HG03565 (cell line): ENCODE measurements around the gene LCN2.
"Not testable (repeated sequence)": the region's sequence is repeated elsewhere in the genome, so short reads cannot be mapped to it uniquely, and the experiment has no call there.

Source experiments
- ATAC-seq: cut with Tn5 transposase; IDR thresholded peaks from one replicate; pipeline ENCODE4 v1.9.1; 2021; ENCODE audit warnings: mild to moderate bottlenecking, moderate library complexity; ENCODE audit not compliant: unreplicated experiment

LCN2 gene

DNA sequence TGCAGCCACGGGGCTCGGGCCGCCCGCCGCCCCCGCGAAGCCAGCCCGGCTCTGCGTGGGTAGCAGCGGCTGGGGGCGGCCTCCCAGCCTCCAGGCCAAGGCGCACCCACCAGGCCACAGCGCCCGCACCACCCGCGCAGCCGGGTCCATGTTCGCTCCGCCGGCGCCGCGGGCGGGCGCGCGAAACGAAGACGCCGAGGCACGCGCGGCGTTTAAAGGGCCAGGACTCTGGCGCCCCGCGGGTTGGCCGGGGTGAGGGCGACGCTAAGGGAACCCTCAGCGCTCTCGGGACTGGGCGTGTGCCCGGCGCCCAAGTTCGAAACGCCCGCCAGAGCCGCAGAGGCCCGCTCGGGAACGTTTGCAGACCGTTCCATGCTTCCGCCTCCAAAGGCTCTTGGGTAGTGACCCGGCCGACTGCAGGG lies 21.7 kb upstream of the LCN2 start, which contains the start of gene PTGES2:
TSS of gene PTGES2 (minus strand) at position 162 of the 422 bp plus-strand sequence. CDS start at position 150, 12 bp downstream.
- peak; percentile 50 for ATAC-seq

DNA sequence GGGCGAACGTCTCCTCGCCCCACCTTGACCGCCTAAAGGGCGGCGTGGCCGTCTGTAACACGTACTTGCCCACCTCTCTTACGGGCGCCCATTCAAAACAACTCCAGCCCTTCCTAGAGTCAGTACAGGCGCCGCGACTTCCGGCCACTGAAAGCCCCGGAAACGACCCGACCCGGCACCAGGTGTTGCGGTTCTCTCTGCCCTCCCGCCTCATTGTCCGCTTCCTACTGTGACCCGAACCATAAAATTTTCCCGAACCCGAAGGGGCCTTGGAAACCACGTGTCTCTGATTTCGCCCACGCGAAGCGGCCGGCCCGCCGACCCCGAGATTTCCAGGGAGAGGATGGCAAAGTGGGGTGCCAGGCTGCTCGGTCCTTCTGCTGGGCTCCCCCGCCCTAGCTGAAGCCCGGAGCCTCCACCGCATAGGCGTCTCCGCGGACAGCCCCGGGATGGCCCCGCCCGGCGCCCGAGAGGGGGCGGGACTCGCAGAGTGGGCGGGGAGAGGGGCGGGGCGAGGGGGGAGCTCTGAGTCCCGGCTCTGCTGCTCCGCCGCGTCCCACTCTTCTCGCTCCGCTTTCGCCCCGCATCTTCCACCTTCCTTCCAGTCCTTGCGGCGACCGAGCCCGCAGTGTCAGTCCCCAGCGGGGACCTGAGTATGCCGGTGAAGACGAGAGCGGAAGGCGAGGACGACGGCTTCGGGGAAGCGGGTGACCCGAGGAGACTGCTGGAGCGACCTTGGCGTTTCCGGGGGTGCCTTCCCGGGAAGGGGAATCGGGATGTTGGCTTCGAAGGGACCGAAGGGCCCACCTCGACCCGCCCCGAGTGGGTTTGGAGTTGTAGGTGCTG lies 21.0 kb upstream of the LCN2 start:
- ATAC-seq: peak; percentile 41

DNA sequence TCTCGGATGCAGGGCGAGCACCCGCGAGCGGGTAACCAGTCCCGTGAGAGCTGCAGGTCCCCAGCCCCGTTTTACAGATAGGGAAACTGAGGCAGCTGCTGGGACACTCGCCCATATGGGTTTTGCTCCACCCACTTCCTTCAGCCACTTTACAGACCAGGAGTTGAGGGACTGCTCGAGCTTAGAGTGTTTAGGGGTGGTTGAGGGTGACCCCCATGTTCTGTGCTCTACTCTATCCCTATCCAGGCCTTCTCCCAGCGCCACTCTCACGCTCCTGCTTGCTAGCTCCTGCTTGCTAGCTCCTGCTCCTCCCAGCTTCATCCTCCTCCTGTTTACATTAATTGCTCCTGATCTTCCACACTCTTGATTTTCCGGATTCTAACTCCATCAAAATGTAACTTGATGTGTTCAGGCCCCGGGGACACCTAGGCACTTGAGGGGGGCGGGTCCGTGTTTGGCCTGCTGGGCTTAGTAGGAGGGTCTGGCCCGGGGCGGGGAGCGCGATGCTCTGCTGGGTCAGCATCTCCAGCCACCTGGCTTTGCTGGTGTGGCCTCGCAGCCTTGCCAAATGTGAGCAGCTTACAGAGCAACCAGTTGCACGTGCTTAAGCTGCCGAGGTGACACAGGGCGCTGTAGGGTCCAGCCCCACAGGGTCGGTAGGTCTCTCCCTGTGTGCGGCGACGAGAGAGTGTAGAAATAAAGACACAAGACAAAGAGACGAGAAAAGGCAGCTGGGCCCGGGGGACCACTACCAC lies 20.2 kb upstream of the LCN2 start:
- ATAC-seq: no peak

- ATAC-seq: not testable (repeated sequence)
Observed at GRCh38 chr9:128129976-128130590, 19.2 kb upstream of the LCN2 start.

DNA sequence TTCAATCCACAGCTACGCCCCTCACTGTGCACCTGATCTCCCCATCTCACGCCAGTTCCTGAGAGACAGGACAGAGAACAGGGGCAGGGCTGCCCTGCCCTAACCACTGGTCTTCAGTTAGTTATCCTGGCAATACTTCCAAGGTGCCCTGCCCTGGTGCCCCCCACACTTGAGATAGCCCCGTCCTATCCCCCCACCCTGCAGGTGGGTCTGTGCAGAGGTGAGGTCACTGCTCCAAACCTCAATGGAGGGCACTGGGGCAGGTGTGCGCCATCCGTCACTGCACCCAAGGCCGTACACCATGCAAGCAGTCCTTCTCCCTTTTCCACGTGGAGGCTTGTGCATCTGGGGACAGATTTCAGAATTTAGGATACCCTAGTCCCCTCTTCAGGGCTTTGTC lies 18.6 kb upstream of the LCN2 start:
- not testable (repeated sequence) for ATAC-seq

GRCh38 chr9:128131346-128131745 lies 17.9 kb upstream of the LCN2 start:
- ATAC-seq: not testable (repeated sequence)

GRCh38 chr9:128132139-128132538 lies 17.1 kb upstream of the LCN2 start:
- ATAC-seq: not testable (repeated sequence)

DNA sequence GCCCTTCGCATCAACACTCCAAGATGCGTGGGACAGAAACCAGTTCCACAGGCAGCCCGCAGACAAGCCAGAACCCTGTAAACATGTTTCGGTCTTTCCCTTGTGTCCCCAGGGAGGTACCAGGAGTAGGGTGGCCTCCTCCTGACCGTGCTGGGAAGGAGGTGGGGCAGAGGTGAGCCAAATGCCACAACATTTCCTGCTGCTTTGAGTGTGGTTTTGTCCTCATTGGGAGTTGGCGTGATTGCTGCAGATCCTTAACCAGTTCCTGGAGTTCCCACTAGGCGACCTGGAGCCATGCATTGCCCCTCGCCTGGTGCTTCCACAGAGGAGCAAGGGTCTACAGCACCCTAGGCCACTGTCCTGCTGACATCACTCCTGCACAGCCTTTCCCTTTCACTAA lies 13.7 kb upstream of the LCN2 start:
- ATAC-seq: not testable (repeated sequence)

- ATAC-seq: no peak
Observed at GRCh38 chr9:128136816-128137793, 12.1 kb upstream of the LCN2 start.

DNA sequence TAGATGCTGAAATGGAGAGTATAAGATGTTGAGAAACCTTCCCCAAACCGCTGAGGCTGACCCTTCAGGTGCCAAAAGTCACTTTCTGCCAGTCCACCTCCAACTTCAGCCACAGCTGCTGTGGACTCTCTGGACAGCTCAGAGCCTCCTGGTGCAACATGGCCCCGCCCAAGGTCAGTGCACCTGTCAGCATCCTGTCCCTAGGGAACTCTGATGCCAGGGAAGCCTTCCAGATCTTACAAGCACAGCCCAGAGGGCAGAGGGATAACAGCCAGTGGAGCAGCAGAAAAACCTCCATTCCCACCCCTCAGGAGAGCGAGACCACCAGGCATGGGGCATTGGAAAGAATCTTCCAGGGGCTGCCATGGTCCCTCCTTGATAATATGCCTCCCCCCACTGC lies 11.3 kb upstream of the LCN2 start:
- no peak for ATAC-seq

GRCh38 chr9:128139621-128140020 lies 9.6 kb upstream of the LCN2 start:
- no peak for ATAC-seq

- ATAC-seq: no peak
Observed at GRCh38 chr9:128141604-128142003, 7.6 kb upstream of the LCN2 start.

DNA sequence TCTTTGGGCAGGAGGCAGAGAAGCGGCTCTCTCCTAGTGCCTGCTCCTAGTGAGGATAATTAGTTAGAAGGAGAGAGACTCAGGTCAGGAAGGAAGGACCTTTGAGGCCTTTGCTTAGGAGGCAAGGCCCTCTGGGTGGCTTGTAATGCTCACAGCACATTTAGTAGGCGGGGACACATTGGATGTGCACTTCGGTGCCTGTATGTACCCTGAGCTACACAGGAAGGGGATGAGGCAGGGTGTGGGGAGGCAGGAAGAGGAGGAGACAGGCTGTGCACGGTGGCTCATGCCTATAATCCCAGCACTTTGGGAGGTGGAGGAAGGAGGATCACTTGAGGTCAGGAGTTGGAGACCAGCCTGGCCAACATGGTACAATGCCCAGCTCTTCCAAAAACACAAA lies 7.2 kb upstream of the LCN2 start:
- no peak for ATAC-seq

- no peak for ATAC-seq
Observed at GRCh38 chr9:128142596-128142995, 6.7 kb upstream of the LCN2 start.

- ATAC-seq: no peak
Observed at GRCh38 chr9:128143525-128144238, 5.6 kb upstream of the LCN2 start.

DNA sequence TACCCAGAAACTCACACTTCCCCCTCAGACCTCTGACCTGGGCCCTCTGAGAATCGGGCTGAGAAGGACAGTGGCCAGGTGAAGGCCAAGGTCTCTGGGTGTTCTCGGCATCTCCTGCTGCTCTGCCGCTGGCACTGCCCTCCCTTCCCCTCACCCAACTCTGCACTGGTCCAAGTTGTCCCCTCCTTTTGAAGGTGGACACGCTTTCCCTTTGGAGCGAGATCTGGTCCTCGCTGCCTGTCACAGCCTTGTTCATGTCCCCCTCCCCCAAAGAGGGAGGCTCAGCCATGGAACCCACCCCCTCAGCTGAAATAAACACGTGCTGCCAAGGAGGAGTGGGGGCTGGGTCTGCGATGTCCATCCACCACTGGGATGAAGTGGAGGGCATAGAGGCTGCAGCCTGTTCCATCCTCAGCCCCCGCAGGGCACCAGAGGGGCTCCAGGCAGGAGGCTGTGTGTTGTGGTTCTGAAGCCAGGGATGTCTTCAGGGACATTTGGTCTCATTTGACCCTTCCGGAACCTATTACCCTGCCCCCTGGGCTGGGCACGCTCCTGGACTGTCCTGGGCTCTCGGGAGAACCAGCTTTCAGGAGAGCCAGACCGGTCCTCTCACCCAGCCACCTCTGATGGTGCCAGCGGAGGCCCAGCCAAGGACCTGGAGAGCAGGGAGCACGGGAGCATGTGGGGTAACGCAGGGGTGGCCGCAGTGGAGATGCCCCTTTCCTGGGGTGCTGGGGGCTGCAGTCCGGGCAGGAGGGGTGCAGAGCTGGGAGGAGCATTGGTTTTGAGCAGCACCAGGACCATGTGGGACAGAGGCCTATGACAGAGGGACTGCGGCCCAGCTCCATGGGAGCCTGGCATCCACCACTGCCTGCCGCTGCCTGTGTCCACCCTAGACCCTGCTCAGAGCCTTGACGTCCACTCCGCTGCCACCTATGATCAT lies 4.7 kb upstream of the LCN2 start:
- no peak for ATAC-seq

GRCh38 chr9:128145536-128145935 lies 3.7 kb upstream of the LCN2 start:
- ATAC-seq: no peak

- ATAC-seq: no peak
Observed at GRCh38 chr9:128145951-128146351, 3.3 kb upstream of the LCN2 start.
